Hematopoietic multipotent progenitor cell treated with erythropoietin and hydrocortisone succinate and interleukin-3 and kit ligand, for 15 days (in vitro differentiated cells): ENCODE results near the gene RAPGEF6.
A peak's percentile ranks its signal among the peaks of the same experiment; 100 is the strongest.
"Not testable (repeated sequence)": the region's sequence is repeated elsewhere in the genome, so short reads cannot be mapped to it uniquely, and the experiment has no call there.

Experiments
- DNase-seq: peaks from one replicate; pipeline ENCODE4 v3.0.0-alpha.2; 2015; ENCODE audit warnings: low spot score

Gene RAPGEF6, protein sequence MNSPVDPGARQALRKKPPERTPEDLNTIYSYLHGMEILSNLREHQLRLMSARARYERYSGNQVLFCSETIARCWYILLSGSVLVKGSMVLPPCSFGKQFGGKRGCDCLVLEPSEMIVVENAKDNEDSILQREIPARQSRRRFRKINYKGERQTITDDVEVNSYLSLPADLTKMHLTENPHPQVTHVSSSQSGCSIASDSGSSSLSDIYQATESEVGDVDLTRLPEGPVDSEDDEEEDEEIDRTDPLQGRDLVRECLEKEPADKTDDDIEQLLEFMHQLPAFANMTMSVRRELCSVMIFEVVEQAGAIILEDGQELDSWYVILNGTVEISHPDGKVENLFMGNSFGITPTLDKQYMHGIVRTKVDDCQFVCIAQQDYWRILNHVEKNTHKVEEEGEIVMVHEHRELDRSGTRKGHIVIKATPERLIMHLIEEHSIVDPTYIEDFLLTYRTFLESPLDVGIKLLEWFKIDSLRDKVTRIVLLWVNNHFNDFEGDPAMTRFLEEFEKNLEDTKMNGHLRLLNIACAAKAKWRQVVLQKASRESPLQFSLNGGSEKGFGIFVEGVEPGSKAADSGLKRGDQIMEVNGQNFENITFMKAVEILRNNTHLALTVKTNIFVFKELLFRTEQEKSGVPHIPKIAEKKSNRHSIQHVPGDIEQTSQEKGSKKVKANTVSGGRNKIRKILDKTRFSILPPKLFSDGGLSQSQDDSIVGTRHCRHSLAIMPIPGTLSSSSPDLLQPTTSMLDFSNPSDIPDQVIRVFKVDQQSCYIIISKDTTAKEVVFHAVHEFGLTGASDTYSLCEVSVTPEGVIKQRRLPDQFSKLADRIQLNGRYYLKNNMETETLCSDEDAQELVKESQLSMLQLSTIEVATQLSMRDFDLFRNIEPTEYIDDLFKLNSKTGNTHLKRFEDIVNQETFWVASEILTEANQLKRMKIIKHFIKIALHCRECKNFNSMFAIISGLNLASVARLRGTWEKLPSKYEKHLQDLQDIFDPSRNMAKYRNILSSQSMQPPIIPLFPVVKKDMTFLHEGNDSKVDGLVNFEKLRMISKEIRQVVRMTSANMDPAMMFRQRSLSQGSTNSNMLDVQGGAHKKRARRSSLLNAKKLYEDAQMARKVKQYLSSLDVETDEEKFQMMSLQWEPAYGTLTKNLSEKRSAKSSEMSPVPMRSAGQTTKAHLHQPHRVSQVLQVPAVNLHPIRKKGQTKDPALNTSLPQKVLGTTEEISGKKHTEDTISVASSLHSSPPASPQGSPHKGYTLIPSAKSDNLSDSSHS (N-terminal part only)

DNA sequence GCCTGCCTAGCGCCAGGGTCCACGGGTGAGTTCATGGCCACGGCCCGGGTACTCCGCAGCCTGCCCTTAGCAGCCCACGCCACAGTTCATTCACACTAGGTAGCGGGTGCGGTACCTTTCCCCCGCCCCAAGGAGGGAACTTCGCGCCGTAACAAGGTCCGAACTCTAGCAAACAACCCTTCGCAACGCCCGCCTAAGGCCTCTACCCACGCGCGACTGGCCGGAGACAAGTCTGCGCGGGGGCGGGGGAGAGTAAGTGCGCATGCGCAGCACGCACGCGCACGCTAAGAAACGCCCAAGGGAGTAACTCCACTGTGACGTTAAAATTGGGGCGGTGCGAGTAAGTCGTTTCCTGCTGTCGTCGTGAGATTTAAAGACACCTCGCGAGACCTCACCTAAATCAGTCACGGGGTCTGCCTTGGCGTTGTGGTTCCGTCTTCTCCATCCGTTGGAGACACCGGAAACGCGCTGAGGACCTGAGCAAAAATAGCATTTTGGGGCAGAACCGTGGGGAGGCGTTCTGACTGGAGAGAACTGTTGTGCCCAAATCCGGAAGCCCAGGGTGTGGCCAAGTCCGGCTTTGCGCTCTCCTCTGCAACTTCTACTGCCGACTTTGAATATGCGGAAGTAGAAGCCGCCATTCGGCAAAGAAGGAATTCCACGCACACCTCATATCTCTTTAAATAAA lies at the start of gene RAPGEF6:
Gene RAPGEF6 (minus strand): TSS at position 234 of the 688 bp plus-strand sequence. CDS start 199 bp downstream, at position 35.
- DNase-seq: peak; percentile 100

GRCh38 chr5:131684595-131684994 lies 49.6 kb upstream of the RAPGEF6 start:
- no peak for DNase-seq

DNA sequence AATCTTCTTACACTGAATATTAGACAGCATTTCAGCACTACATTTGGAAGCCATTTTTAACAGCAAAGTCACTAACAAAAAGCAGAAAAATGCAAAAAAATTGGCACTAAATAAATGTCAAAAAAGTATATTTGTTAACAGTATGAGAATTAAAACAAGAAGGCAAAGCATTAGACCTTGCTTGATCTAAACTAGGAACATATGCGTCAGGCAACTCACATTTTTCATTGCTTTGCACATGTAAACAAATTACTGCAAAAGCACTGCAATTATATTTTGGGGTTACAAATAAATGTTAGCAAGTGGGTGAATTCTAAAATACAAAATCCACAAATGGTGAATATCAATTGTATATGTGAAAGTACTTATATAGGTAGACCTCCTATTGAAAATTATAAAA lies 49.0 kb upstream of the RAPGEF6 start:
- DNase-seq: no peak

- DNase-seq: no peak
These were observed 47.8 kb upstream of the RAPGEF6 start for GRCh38 chr5:131682826-131683225.

- DNase-seq: no peak
These were observed 47.1 kb upstream of the RAPGEF6 start for GRCh38 chr5:131682175-131682574.

GRCh38 chr5:131679911-131680310 lies 44.9 kb upstream of the RAPGEF6 start:
- no peak for DNase-seq

DNA sequence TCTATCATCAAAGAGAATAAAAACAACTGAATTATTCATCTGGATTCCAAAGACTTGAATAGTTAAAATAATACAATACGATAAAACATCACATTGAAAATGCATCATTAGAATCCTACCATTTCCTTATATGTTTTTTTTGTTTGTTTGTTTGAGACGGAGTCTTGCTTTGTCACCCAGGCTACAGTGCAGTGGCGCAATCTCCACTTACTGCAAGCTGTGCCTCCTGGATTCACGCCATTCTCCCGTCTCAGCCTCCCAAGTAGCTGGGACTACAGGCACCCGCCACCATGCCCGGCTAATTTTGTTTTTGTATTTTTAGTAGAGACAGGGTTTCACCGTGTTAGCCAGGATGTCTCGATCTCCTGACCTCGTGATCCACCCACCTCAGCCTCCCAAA lies 43.2 kb upstream of the RAPGEF6 start:
- DNase-seq: not testable (repeated sequence)

DNA sequence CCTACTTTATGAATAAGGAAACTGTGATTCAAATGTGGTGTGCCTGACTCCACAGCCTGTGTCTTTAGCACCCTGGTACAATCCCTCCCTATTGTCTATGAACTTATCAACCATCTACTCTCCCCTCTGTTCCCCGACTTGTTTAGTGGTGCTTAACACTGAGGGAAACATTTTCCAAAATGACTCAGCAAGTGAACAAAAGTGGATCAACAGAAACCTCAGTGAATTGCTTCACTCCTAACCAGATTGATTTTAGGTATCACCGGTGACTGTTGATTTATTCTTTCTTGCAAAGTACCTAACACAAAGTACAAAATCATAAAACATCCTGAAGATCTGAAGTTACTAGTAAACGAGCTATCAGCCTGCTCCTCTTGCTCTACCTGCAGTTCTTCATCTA lies 42.1 kb upstream of the RAPGEF6 start:
- DNase-seq: no peak

DNA sequence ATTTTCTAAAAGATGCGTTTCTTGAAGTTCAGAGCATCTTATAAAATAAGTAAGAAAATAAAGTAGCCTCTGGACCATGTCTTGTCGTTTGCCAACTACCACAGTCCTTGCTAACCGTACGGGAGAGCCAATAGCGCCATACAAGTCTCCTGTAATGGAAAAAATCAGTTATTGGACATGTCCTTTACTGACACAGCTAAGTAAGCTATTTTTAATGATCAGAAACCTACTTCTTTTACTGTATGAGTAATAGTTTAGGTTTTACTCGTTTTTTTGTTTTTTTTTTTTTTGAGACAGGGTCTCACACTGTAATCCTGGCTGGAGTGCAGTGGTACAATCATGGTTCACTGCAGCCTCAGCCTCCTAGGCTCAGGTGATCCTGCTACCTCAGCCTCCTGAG lies 37.7 kb upstream of the RAPGEF6 start:
- DNase-seq: no peak

DNA sequence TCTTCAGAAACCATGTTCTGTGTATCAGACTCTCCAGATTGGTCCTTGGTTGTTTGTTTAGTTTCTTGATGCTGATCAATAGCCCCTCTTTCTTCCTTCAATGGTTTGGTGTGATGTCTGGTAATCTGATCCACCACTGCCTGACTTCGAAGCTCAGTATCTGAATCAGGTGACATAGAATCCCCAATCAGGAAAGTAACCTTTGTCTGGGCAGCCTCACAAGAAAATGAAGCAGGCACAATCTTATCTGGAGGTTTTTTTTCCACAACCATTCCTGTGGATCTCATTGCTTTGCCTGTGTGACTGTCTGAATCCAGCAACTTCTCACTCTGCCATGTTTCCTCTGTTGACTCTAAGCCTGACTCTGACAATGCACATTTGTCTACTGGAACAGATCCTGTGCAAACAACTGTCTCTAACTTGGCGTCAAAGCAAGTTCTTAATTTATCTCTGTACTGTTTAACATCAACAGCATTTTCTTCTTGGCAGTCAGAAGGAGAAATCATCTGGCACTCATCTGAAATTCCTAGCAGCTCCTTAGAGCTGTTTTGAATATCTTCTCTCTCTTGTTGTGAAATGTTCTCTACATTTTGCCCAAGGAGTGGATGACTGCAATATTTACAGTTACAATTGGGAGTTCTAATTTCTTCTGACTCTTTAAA lies 37.1 kb upstream of the RAPGEF6 start:
- DNase-seq: no peak

DNA sequence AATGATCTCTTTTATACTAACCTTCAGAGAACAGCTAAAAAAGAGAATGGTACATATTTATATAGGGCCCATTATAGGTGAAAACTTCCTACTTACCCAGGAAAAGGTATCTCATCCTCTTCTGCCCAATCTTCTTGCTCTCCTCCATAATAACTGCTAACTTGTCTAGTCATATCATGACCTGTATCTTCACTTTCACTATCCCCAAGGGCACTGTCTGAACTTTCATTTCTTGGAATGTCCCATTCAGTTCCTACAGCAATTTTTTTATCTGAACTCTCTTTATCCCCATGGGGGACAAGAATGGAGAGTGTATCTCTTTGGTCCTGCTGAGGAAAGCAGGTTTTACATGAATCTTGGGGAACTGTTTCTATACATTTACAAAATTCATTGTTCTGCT lies 36.4 kb upstream of the RAPGEF6 start:
- no peak for DNase-seq

DNA sequence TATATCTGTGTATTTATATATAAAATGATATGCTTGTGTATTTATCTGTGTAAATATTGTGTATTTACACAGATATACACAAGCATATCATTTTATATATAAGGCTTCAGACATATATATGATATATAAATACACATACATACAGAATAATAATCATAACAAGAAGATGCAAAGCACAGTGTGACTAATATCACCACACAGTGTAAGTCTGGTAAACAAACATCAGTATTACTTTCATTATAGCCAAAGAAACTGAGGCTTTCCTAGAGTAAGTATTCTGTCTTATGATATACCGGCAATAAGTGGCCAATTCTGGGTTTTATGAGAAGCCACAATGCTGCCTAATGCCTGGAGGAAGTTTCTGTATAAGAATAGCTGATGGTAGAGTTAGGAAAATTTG lies 29.9 kb upstream of the RAPGEF6 start:
- DNase-seq: no peak

- DNase-seq: no peak
These were observed 26.9 kb upstream of the RAPGEF6 start for GRCh38 chr5:131661933-131662332.

DNA sequence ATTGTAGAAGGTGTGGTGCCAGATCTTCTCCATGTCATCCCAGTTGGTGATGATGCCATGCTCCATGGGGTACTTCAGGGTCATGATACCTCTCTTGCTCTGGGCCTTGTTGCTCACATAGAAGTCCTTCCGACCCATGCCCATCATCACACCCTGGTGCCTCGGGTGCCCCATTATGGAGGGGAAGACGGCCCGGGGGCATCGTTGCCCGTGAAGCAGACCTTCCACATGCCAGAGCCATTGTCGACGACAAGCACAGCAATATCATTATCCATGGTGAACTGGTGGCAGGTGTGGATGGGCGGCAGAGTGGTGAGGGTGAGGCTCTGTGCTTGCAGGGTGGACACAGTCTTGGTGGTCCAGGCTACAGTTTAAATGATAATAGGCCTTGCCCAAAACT lies 24.8 kb upstream of the RAPGEF6 start:
- DNase-seq: no peak

GRCh38 chr5:131659290-131659689 lies 24.3 kb upstream of the RAPGEF6 start:
- no peak for DNase-seq

GRCh38 chr5:131654776-131655175 lies 19.7 kb upstream of the RAPGEF6 start:
- DNase-seq: no peak

DNA sequence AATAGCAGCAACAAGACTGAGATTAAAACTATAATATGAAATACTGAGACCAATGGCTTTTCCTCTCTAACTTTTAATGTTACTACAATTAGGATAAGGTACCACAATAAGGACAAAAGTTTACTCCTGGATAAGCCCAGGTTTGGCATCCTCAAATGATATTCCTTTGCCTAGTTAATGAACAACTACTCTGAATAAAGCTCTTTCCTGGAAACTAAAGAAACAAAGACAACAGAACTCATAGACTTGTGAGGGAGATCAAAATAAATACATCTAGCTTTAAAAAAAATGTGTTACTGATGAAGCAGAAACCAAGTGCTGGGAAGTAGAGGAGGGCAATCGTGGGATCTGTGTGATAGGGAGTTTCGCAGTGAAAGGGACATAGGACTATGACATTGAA lies 19.3 kb upstream of the RAPGEF6 start:
- DNase-seq: no peak

DNA sequence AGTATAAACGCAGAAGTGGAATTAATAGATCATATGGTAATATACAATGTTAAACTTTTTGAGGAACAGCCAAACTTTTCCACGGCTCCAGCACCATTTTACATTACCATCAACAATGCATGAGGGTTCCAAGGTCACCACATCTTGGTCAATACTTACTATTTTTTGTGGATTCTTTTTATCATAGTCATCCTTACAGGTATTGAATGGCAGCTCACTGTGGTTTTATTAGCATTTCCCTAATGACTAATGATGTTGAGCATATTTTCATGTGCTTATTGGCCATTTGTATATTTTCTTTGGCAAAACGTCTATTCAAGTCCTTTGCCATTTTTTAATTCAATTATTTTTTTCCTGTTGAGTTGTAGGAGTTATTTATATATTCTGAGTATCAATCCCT lies 14.1 kb upstream of the RAPGEF6 start:
- DNase-seq: no peak

GRCh38 chr5:131647048-131647769 lies 12.2 kb upstream of the RAPGEF6 start:
- DNase-seq: no peak

DNA sequence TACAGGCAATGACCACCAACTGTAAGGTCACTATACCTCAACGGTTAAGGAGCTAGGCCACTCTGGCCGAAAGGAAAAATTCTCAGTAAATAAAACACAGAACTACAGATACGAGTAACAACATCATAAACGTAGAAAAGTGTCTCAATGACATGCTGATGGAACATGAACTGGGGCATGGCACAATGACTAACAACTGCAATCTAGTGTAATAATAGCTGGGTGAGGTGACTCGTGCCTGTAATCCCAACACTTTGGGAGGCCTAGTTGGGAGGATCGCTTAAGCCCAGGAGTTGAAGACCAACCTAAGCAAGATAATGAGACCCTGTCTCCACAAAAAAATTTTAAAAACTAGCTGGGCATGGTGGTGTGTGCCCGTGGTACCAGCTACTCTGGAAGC lies 9.8 kb upstream of the RAPGEF6 start:
- no peak for DNase-seq

DNA sequence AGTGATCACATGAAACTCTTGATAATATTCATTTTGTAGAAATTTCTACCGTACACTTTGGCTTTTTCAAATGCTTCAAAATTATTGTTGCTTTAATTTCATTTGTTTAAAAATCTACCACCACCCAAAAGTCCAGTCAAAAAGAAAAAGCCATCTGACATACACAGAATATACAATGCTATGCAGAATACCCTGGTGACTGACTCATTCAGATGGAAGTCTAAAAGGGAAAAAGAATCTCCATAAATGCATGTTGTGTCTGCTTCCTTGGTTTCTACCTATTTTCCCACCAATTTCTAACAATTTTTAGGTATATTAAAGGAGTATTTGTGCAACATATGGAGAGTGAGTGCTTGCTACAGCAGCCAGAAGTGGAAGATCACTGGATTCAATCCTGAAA lies 9.3 kb upstream of the RAPGEF6 start:
- DNase-seq: no peak
